Measurements from ENCODE around the gene PPP3R1. TPM values are rescaled to one million over a fixed set of nuclear protein-coding genes. Genes with fewer than 3 reads are reported as not detected.

Gene PPP3R1
- total and polyA plus RNA-seq, 9 of the 15 experiments (the other 6 are each of a cell fraction or from before 2014, with no cell fraction given), result 3.7 to 70.0 (median 24.8) TPM

DNA sequence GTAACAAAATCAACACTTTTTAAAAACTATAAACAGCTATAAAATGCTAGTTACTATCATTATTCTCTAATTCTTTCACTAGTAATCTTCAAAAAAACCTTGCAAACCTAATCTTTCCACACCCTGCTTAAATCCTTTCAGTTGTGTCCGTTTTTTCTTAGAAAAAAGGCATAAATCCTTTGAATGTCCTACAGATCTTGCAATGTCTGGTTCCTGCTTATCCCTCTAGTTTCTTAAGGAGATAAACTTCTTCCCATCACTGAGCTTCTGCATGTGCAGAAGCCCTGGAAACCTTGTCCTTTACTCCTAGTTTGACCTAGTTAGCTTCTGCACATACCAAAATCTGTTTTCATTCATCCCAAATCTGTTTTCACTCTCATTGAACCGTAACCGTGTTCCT lies 95.9 kb downstream of the PPP3R1 start (continued):
- TF ChIP-seq, protein P1, sequence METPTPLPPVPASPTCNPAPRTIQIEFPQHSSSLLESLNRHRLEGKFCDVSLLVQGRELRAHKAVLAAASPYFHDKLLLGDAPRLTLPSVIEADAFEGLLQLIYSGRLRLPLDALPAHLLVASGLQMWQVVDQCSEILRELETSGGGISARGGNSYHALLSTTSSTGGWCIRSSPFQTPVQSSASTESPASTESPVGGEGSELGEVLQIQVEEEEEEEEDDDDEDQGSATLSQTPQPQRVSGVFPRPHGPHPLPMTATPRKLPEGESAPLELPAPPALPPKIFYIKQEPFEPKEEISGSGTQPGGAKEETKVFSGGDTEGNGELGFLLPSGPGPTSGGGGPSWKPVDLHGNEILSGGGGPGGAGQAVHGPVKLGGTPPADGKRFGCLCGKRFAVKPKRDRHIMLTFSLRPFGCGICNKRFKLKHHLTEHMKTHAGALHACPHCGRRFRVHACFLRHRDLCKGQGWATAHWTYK (CRISPR knock-in tag; IDR thresholded peaks at IDR 0.05), result no peak
- peak; percentile 13; the same call in 1 of the 2 replicates for TF ChIP-seq MTA2 (IDR thresholded peaks at IDR 0.05; ENCODE audit: low read depth)
- no peak for TF ChIP-seq DNMT1 (IDR thresholded peaks at IDR 0.05)
- peak; percentile 85 to 89 for TF ChIP-seq KDM1A (IDR thresholded peaks at IDR 0.05)

DNA sequence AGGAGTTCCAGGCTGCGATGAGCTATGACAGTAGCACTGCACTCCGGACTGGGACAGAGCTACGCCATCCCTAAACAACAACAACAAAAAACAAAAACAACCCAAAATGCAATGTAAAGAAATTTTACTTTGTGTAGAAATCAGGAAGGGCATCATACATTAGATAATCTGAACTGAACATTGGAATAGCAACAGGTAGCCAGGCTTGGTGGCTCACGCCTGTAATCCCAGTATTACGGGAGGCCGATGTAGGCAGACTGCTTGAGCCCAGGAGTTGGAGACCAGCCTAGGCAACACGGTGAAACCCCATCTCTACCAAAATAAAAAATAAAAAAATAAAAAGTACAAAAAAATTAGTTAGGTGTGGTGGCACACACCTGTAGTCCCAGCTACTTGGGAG lies 96.7 kb downstream of the PPP3R1 start:
- ATAC-seq, result no peak
- no peak for TF ChIP-seq ATF1 (CRISPR knock-in tag; IDR thresholded peaks at IDR 0.05)
- TF ChIP-seq ATF1 (tag; IDR thresholded peaks at IDR 0.05), result no peak
- no peak for TF ChIP-seq BCOR (IDR thresholded peaks at IDR 0.05)
- TF ChIP-seq, protein P2, sequence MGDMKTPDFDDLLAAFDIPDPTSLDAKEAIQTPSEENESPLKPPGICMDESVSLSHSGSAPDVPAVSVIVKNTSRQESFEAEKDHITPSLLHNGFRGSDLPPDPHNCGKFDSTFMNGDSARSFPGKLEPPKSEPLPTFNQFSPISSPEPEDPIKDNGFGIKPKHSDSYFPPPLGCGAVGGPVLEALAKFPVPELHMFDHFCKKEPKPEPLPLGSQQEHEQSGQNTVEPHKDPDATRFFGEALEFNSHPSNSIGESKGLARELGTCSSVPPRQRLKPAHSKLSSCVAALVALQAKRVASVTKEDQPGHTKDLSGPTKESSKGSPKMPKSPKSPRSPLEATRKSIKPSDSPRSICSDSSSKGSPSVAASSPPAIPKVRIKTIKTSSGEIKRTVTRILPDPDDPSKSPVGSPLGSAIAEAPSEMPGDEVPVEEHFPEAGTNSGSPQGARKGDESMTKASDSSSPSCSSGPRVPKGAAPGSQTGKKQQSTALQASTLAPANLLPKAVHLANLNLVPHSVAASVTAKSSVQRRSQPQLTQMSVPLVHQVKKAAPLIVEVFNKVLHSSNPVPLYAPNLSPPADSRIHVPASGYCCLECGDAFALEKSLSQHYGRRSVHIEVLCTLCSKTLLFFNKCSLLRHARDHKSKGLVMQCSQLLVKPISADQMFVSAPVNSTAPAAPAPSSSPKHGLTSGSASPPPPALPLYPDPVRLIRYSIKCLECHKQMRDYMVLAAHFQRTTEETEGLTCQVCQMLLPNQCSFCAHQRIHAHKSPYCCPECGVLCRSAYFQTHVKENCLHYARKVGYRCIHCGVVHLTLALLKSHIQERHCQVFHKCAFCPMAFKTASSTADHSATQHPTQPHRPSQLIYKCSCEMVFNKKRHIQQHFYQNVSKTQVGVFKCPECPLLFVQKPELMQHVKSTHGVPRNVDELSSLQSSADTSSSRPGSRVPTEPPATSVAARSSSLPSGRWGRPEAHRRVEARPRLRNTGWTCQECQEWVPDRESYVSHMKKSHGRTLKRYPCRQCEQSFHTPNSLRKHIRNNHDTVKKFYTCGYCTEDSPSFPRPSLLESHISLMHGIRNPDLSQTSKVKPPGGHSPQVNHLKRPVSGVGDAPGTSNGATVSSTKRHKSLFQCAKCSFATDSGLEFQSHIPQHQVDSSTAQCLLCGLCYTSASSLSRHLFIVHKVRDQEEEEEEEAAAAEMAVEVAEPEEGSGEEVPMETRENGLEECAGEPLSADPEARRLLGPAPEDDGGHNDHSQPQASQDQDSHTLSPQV (IDR thresholded peaks at IDR 0.05), result no peak
- TF ChIP-seq PRPF4 (IDR thresholded peaks at IDR 0.05; ENCODE audit: insufficient read depth, low read depth, low read length, poor library complexity, severe bottlenecking), result no peak
- no peak for TF ChIP-seq NFE2L1 (tag; IDR thresholded peaks at IDR 0.05; ENCODE audit: borderline replicate concordance, low read depth)
- TF ChIP-seq ZNF124 (CRISPR knock-in tag; IDR thresholded peaks at IDR 0.05), result no peak
- Histone ChIP-seq H3K27ac (ENCODE audit: extremely low read depth, low read depth, low read length) (no peak overlapping the region), H3K9ac (ENCODE audit: insufficient read depth in 1 of 2, low read depth in 2 of 2, low read length in 2 of 2) (no peak overlapping the region), H3K36me3 (ENCODE audit: control insufficient read depth, insufficient read depth, low read length) (peaks cover 16% of the 10 kb centered on the region), H4K20me1 (replicated peaks; ENCODE audit: control insufficient read depth, insufficient read depth, low read length) (no peaks in the 10 kb centered on the region), H3K4me3 (no peak overlapping the region), H3K9me3 (replicated peaks; ENCODE audit: control insufficient read depth, insufficient read depth, low read depth, low read length) (no peaks in the 10 kb centered on the region; the same call in 1 of the 2 replicates), H3K27me3 (ENCODE audit: control insufficient read depth in 2 of 2, insufficient read depth in 2 of 2, low read length in 2 of 2) (no peaks in the 10 kb centered on the region), H3K4me2 (ENCODE audit: insufficient read depth, low read length) (no peak overlapping the region), H3K79me2 (ENCODE audit: control insufficient read depth, insufficient read depth, low read length) (peaks cover 48% of the 10 kb centered on the region), H3K9me1 (ENCODE audit: control insufficient read depth, insufficient read depth, low read length) (no peaks in the 10 kb centered on the region), H3K4me1 (replicated peaks in 1 of 2; ENCODE audit: control insufficient read depth in 2 of 2, insufficient read depth in 2 of 2, low read length in 2 of 2) (peaks cover 9 to 13% of the 10 kb centered on the region in 2 experiments; a peak in 3 of 5 replicates), H2AFZ (ENCODE audit: low read depth, low read length) (no peak overlapping the region)
- FAIRE-seq, result no peak
- CTCF ChIA-PET (ENCODE audit: low intra/inter-chr PET ratio), result no interaction called here
- no peak for DNase-seq (ENCODE audit: extremely low read depth in 1 of 4, low spot score in 3 of 4)
- BruUV-seq (replicated peaks), result no TSS peak
- in situ Hi-C loops (cut with MboI) (no loop called here), intact Hi-C loops (cut with micrococcal nuclease) (loop anchor here (2.0 kb wide), 1 partner anchor 21 kb away; no protein-coding TSS in a partner anchor)
- 87% methylated on average over 7 of the region's 7 CpGs for WGBS (ENCODE audit: insufficient coverage, low coverage, missing lambda C conversion rate)
- POLR2A ChIA-PET, result interaction anchor here (1.2 kb wide), 1 partner anchor 11 kb away, joined by 3 read pairs; no protein-coding TSS in a partner anchor

All from K562 (cell line).